Fibroblast of lung (primary cell): ENCODE measurements around the gene PRR15. TPM values are rescaled to one million over a fixed set of nuclear protein-coding genes. Genes with fewer than 3 reads are reported as not detected.

Experiments used
- DNase-seq, 2 donors: peaks; one replicate each; pipeline versions ENCODE4 v3.0.0 to v3.0.0-alpha.2; 2010; ENCODE audit warnings: low read depth in 2 of 2
- H2AFZ ChIP-seq: 2 replicates; pipeline ENCODE4 v1.5.1; 2012; ENCODE audit warnings: low read length, control low read depth, inconsistent platforms
- H3K27ac ChIP-seq: 2 replicates; pipeline ENCODE4 v1.5.1; 2011; ENCODE audit warnings: low read length, control low read depth; ENCODE audit not compliant: insufficient read depth
- H3K27me3 ChIP-seq: 2 replicates; pipeline ENCODE4 v1.5.1; 2011; ENCODE audit warnings: mild to moderate bottlenecking, low read length; ENCODE audit not compliant: control insufficient read depth, insufficient read depth
- H3K36me3 ChIP-seq: 2 replicates; pipeline ENCODE4 v1.5.1; 2011; ENCODE audit warnings: low read length; ENCODE audit not compliant: control insufficient read depth, insufficient read depth
- H3K4me1 ChIP-seq: 2 replicates; pipeline ENCODE4 v1.5.1; 2011; ENCODE audit warnings: low read length; ENCODE audit not compliant: control insufficient read depth, insufficient read depth; ENCODE audit errors: extremely low read depth
- H3K4me2 ChIP-seq: 2 replicates; pipeline ENCODE4 v1.5.1; 2011; ENCODE audit warnings: low read length, control low read depth; ENCODE audit not compliant: insufficient read depth; ENCODE audit errors: extremely low read depth
- H3K4me3 ChIP-seq, 4 experiments: fragments of 200-600 bp in 1 of 4; sonication (generic) in 1 of 4; replicated peaks in 1 of 4; 2 replicates each; pipeline ENCODE4 v1.5.1; 2011 to 2016; ENCODE audit warnings: low read length in 4 of 4, low read depth in 3 of 4, mild to moderate bottlenecking in 3 of 4, control low read depth in 2 of 4, inconsistent platforms in 1 of 4, mixed read lengths in 1 of 4; ENCODE audit not compliant: insufficient read depth in 1 of 4; ENCODE audit errors: control extremely low read depth in 1 of 4
- H3K79me2 ChIP-seq: 2 replicates; pipeline ENCODE4 v1.5.1; 2012; ENCODE audit warnings: mild to moderate bottlenecking, low read length, inconsistent platforms; ENCODE audit not compliant: control insufficient read depth, insufficient read depth
- H3K9ac ChIP-seq: 2 replicates; pipeline ENCODE4 v1.5.1; 2011; ENCODE audit warnings: mild to moderate bottlenecking, low read length, control low read depth; ENCODE audit not compliant: insufficient read depth
- H3K9me3 ChIP-seq: 2 replicates; pipeline ENCODE4 v1.5.1; 2012; ENCODE audit warnings: low read depth, low read length; ENCODE audit not compliant: control insufficient read depth, insufficient read depth
- H4K20me1 ChIP-seq: 2 replicates; pipeline ENCODE4 v1.5.1; 2011; ENCODE audit warnings: low read length; ENCODE audit not compliant: control insufficient read depth, insufficient read depth; ENCODE audit errors: extremely low read depth
- CTCF ChIP-seq, 2 donors: IDR thresholded peaks in 1 of 2; conservative IDR thresholded peaks in 1 of 2; 1 replicate in 1 of 2; 2 replicates in 1 of 2; pipeline ENCODE4 v1.5.1; 2011 to 2012; ENCODE audit warnings: low read length in 2 of 2, control low read depth in 1 of 2, inconsistent platforms in 1 of 2, low read depth in 1 of 2, mild to moderate bottlenecking in 1 of 2
- EZH2 ChIP-seq: IDR thresholded peaks from 2 replicates; pipeline ENCODE4 v1.5.1; 2012; ENCODE audit warnings: low read length, control low read depth, mild to moderate bottlenecking; ENCODE audit errors: missing control alignments
- polyA plus RNA-seq, 2 donors: library from polyadenylated mRNA; depleted of rRNA in 1 of 2; stranded (reverse) in 1 of 2; unstranded in 1 of 2; fragments of >200 nt; gene quantifications; 2 replicates each; pipeline ENCODE4 v1.2.1, GENCODE V29; 2011 to 2012; ENCODE audit warnings: missing spikeins in 1 of 2
- total RNA-seq: library from RNA; depleted of rRNA; stranded (reverse); fragments of >200 nt; gene quantifications from 2 replicates; pipeline ENCODE4 v1.2.1, GENCODE V29; 2014

Gene PRR15
- total and polyA plus RNA-seq, 2 donors (not counting 1 experiment from before 2014, with no cell fraction given) = not detected

- peaks cover 2% of the 10 kb centered on the region for H3K27me3 ChIP-seq
- no peak overlapping the region for H3K4me2 ChIP-seq
- DNase-seq = no peak
- H3K36me3 ChIP-seq = no peaks in the 10 kb centered on the region
- H2AFZ ChIP-seq = no peak overlapping the region
- no peak overlapping the region for H3K9ac ChIP-seq
- H3K9me3 ChIP-seq = no peaks in the 10 kb centered on the region
- no peak overlapping the region for H3K4me3 ChIP-seq
- no peak for TF ChIP-seq EZH2
- TF ChIP-seq CTCF (conservative IDR thresholded peaks at IDR 0.05 in 1 of 2, IDR thresholded peaks at IDR 0.05 in 1 of 2; ENCODE audit: low read depth in 1 of 2, low read length in 2 of 2) = no peak
- H3K27ac ChIP-seq = no peak overlapping the region
- no peaks in the 10 kb centered on the region for H4K20me1 ChIP-seq
- H3K4me1 ChIP-seq = no peaks in the 10 kb centered on the region
- no peaks in the 10 kb centered on the region for H3K79me2 ChIP-seq
Measured at GRCh38 chr7:29556405-29557195, 7.0 kb upstream of the PRR15 start.

- Histone ChIP-seq H3K27ac (no peak overlapping the region), H3K9ac (no peak overlapping the region), H3K4me1 (no peaks in the 10 kb centered on the region), H3K36me3 (no peaks in the 10 kb centered on the region), H4K20me1 (no peaks in the 10 kb centered on the region), H3K4me2 (no peak overlapping the region), H3K27me3 (peaks cover 8% of the 10 kb centered on the region), H3K4me3 (no peak overlapping the region), H3K79me2 (no peaks in the 10 kb centered on the region), H3K9me3 (no peaks in the 10 kb centered on the region), H2AFZ (no peak overlapping the region)
- TF ChIP-seq EZH2 (no peak), CTCF (conservative IDR thresholded peaks at IDR 0.05 in 1 of 2, IDR thresholded peaks at IDR 0.05 in 1 of 2; ENCODE audit: low read depth in 1 of 2, low read length in 2 of 2) (no peak)
- no peak for DNase-seq
Measured at GRCh38 chr7:29557954-29558353, 5.7 kb upstream of the PRR15 start.

- Histone ChIP-seq H3K4me1 (no peaks in the 10 kb centered on the region), H3K9ac (no peak overlapping the region), H3K27me3 (peaks cover 31% of the 10 kb centered on the region), H3K4me2 (no peak overlapping the region), H3K9me3 (no peaks in the 10 kb centered on the region), H3K36me3 (no peaks in the 10 kb centered on the region), H3K4me3 (no peak overlapping the region), H3K79me2 (no peaks in the 10 kb centered on the region), H4K20me1 (no peaks in the 10 kb centered on the region), H3K27ac (no peak overlapping the region), H2AFZ (no peak overlapping the region)
- no peak for TF ChIP-seq CTCF (conservative IDR thresholded peaks at IDR 0.05 in 1 of 2, IDR thresholded peaks at IDR 0.05 in 1 of 2; ENCODE audit: low read depth in 1 of 2, low read length in 2 of 2)
- no peak for TF ChIP-seq EZH2
- no peak for DNase-seq
Measured at GRCh38 chr7:29561271-29561670, 2.4 kb upstream of the PRR15 start.
